GM12892 (cell line): ENCODE measurements around the gene FCN1.

Experiments used
- DNase-seq: peaks from one replicate; pipeline ENCODE4 v3.0.0; 2011; ENCODE audit not compliant: insufficient read length
- FAIRE-seq: peaks from 2 replicates; lab custom pipeline; 2011; peaks lifted over from hg19 to GRCh38; lab: Jason Lieb, UNC
- POLR2A ChIP-seq: IDR thresholded peaks from 2 replicates; pipeline ENCODE4 v1.6.1; 2011; ENCODE audit warnings: low read depth, low read length, control low read depth
- POLR2AphosphoS5 ChIP-seq: IDR thresholded peaks from 2 replicates; pipeline ENCODE4 v1.6.1; 2011; ENCODE audit warnings: low read depth, low read length, control low read depth
- TAF1 ChIP-seq: IDR thresholded peaks from 2 replicates; pipeline ENCODE4 v1.6.1; 2011; ENCODE audit warnings: low read depth, mild to moderate bottlenecking, control low read depth, low read length, borderline replicate concordance

FCN1 gene

DNA sequence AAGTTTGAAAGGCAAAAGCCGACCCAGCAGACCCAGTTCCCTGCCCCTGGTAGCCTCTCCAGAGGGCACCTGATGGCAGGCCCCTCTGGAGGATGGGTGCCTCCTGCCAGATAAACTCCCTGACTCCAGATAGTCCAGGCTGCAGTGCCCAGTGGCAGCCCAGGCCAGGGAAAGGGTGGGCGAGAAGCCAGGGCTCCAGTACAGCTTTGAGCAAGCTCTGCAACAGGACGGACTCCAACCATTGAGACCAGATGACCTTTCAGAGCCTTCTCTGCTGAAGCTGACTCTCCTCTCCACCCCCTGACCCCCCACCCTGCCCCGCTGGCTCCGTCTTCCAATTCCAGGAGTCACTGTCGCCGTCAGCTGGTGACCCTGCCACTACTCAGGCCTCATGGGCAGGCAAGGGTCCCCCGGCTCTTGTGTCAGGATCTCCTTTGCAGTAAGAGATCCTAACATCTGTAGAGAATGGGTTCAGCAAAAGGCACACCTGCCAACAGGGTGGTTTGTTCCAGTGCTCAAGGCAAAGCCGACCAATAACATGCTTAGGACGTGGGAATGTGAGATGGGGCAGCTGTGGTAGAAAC is 15.5 kb upstream of the FCN1 start:
- TF ChIP-seq TAF1: no peak
- TF ChIP-seq POLR2AphosphoS5: no peak
- TF ChIP-seq POLR2A: no peak
- DNase-seq: no peak
- FAIRE-seq: no peak

DNA sequence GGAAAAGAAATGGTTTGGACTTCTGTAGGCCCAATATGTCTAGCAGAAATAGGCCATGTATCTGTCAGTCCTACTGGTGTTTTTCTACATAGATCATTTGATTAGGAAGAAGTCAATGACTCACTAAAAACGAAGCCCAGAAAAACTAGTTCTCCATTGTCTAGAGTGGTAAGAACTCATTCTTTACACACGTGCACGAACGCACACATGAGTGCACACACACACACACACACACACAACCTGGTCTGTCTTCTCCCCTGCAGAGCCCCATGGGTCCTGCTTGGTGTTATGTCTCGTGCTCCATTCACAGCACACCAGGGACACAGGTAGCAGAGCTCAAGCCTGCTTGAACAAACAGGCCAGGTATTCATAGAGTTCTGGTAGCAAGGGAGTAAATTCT is 14.9 kb upstream of the FCN1 start:
- no peak for FAIRE-seq

GRCh38 chr9:134932171-134932570 is 14.5 kb upstream of the FCN1 start:
- FAIRE-seq: no peak
- DNase-seq: no peak

More for the DNA sequence above, 14.9 kb upstream of the FCN1 start:
- TF ChIP-seq TAF1 (no peak), POLR2A (no peak)
- DNase-seq: no peak

DNA sequence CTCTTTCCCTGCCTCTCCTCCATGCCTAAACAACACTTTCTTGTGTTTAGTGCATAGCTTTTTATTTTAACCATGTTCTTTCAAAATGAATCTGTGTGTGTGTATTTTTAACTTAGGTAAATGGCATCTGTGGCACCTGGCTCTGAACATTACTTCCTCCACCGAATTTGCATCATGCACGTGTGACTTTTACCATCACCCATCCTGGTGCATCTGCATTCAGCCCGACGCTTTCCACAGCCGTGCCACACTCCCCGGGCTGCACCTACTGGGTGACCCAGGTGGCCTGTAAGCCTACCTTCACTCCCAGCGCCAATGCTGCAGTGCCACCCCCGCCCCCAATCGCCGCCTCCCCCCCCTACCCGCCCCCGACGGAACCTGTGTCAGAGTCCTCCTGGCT is 12.7 kb upstream of the FCN1 start:
- DNase-seq (no peak), FAIRE-seq (no peak)

More at GRCh38 chr9:134932171-134932570, 14.5 kb upstream of the FCN1 start:
- TF ChIP-seq POLR2AphosphoS5: no peak
- TF ChIP-seq POLR2A: no peak
- no peak for TF ChIP-seq TAF1

GRCh38 chr9:134929193-134930158 is 11.8 kb upstream of the FCN1 start:
- FAIRE-seq (no peak), DNase-seq (no peak)
- TF ChIP-seq TAF1 (no peak), POLR2A (no peak), POLR2AphosphoS5 (no peak)

More for the DNA sequence above, 12.7 kb upstream of the FCN1 start:
- TF ChIP-seq POLR2A: no peak
- no peak for TF ChIP-seq TAF1
- TF ChIP-seq POLR2AphosphoS5: no peak

DNA sequence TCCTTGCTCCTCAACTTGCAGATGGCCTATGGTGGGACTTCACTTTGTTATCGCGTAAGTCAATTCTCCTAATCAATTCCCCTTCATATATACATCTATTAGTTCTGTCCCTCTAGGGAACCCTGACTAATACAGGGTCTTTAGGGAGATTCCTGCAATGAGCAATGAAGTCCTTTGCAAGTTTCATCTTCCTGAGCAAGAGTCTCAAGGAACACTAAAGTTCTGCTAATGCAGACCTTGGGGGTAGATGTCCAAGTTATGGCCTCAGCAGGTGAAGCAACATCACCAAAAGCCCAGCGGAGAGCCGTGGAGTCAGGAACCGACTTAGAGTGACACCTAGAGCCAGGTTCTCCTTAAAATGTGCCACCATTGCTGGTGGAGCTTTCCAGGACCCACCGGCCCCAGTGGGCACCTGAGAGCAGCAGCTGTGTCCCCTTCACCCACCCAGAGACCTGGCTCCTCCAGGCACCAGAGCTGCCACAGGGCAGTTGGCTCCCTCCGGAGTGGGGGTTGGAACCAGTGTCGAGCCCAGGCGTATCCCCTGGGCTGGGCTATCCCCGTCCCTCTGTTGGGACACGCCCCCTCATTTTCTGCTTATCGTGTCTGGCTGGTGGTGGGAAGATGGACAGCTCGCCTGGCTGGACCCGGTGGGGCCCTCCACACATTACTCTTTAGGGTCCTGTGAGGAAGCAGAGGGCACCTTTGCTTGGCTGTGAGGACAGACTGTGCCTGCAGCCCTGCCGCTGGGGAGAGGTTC is 10.9 kb upstream of the FCN1 start:
- FAIRE-seq: no peak
- DNase-seq: no peak
- TF ChIP-seq POLR2A: no peak
- TF ChIP-seq TAF1: no peak
- TF ChIP-seq POLR2AphosphoS5: no peak

DNA sequence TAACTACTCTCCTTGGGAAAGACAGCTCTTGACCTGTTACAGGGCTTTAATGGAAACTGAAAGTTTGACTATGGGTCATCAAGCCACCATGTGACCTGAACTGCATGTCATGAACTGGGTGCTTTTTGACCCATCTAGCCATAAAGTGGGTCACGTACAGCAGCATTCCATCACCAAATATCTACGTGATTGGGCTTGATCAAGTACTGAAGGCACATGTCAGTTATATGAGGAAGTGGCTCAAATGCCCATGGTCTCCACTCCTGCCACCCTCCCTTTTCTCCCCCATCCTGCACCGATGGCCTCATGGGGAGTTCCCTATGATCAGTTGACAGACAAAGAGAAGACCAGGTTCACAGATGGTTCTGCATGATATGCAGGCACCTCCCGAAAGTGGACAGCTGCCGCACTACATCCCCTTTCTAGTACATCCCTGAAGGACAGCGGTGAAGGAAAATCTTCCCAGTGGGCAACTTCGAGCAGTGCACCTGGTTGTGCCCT is 7.3 kb upstream of the FCN1 start:
- DNase-seq (no peak), FAIRE-seq (no peak)

GRCh38 chr9:134923466-134923865 is 5.8 kb upstream of the FCN1 start:
- DNase-seq (no peak), FAIRE-seq (no peak)
- TF ChIP-seq POLR2AphosphoS5 (no peak), TAF1 (no peak), POLR2A (no peak)

More for the DNA sequence above, 7.3 kb upstream of the FCN1 start:
- TF ChIP-seq POLR2A: no peak
- no peak for TF ChIP-seq POLR2AphosphoS5
- no peak for TF ChIP-seq TAF1

GRCh38 chr9:134922932-134923240 is 5.2 kb upstream of the FCN1 start:
- no peak for DNase-seq
- TF ChIP-seq POLR2A (no peak), TAF1 (no peak), POLR2AphosphoS5 (no peak)
- no peak for FAIRE-seq

GRCh38 chr9:134922066-134922931 is 4.6 kb upstream of the FCN1 start:
- no peak for DNase-seq
- TF ChIP-seq POLR2AphosphoS5 (no peak), POLR2A (no peak), TAF1 (no peak)
- no peak for FAIRE-seq

DNA sequence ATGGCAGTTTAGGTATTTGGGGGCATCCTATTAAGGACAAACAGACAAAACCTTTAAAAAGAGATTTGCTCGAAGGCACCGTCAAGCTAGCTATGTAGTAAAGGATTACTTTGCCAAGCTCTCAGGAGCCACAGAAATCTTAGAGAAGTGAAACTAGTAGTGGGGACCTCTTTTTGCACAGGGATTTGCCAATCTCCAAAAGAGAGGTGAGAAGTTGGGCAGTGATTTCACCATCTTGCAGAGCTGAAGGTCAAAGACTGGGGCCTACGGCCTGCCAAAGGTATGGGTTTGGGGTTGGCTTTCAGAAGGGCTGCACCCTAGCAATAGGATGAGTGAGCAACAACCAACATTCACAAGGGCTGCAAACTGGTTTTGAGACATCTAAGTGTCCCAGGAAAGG is 1.6 kb upstream of the FCN1 start:
- FAIRE-seq (no peak), DNase-seq (no peak)
- TF ChIP-seq POLR2AphosphoS5: no peak
- no peak for TF ChIP-seq TAF1
- TF ChIP-seq POLR2A: no peak
